Endometrium (tissue), 2 donors: ENCODE results near the gene ALDH7A1.
"Not testable (repeated sequence)": the region's sequence is repeated elsewhere in the genome, so short reads cannot be mapped to it uniquely, and the experiment has no call there.

Experiments used
- FAIRE-seq: peaks from 2 replicates; lab custom pipeline; 2012; peaks lifted over from hg19 to GRCh38; lab: Jason Lieb, UNC
- donor health status: control.
- donor health status: control.

Gene ALDH7A1

DNA sequence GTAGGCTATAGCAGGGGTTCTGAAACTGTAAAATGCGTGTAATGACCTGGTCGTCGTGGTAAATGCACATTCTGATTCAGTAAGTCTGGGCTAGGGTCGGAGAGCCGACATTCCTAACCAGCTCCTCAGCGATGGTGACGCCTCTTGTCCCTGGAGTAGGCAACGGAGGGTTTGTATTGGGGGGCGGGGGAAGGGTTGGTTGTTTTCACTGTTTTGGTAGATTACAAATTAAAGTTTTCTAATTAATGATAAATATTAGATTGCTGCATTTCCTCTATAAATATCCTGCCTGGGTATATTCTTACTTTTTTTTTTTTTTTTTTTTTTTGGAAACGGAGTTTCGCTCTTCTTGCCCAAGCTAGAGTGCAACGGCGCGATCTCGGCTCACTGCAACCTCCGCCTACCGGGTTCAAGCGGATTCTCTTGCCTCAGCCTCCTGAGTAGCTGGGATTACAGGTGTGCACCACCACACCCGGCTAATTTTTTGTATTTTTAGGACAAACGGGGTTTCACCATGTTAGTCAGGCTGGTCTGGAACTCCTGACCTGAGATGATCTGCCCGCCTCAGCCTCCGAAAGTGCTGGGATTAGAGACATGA lies 566 bp upstream of the ALDH7A1 start:
- no peak for FAIRE-seq

GRCh38 chr5:126591549-126591948 lies 3.5 kb downstream of the ALDH7A1 start:
- FAIRE-seq, result no peak

DNA sequence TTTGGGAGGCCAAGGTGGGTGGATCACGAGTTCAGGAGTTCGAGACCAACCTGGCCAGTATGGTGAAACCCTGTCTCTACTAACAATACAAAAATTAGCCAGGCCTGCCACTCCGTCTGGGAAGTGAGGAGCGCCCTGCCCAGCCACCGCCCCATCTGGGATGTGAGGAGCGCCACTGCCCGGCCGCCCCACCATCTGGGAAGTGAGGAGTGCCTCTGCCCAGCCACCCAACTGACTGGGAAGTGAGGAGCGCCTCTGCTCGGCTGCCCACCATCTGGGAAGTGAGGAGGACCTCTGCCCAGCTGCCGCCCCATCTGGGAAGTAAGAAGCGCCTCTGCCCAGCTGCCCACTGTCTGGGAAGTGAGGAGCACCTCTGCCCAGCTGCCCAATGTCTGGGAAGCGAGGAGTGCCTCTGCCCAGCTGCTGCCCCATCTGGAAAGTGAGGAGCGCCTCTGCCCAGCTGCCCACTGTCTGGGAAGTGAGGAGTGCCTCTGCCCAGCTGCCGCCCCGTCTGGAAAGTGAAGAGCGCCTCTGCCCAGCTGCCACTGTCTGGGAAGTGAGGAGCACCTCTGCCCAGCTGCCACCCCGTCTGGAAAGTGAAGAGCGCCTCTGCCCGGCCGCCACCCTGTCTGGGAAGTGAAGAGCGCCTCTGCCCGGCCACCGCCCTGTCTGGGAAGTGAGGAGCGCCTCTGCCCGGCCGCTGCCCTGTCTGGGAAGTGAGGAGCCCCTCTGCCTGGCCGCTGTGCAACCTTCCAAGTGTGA lies 5.3 kb downstream of the ALDH7A1 start:
- no peak for FAIRE-seq

GRCh38 chr5:126587551-126588390 lies 7.2 kb downstream of the ALDH7A1 start:
- FAIRE-seq, result no peak

DNA sequence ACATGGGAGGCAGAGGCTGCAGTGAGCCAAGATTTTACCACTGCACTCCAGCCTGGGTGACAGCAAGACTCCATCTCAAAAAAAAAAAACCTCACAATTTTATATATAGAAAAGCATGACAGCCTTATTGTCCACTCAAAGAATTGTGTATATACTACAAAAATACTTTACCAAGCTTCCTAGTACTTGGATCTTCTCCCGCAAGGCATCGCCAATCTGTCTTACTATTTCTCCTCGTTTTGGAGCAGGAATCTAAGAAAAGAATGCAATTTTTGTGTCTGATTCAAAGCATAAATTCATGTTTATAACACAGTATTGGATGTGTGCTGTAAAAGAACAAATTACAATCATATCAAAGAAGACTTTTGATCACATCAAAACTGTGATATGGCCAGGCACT lies 11.3 kb downstream of the ALDH7A1 start:
- no peak for FAIRE-seq

- FAIRE-seq, result no peak
Observed at GRCh38 chr5:126579716-126580115, 15.3 kb downstream of the ALDH7A1 start.

DNA sequence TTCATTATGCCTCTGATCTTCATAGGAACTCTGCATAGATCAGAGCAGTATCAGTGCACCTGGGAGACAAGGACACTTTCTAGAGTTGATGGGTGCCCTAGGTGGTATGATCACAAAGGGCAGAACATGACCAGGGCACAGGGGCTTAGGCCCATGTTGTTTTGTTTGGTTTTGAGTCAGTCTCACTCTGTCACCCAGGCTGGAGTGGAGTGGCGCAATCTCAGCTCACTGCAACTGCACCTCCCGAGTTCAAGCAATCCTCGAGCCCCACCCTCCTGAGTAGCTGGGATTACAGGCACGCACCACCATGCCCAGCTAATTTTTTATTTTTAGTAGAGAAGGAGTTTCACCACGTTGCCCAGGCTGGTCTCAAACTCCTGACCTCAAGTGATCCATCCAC lies 17.6 kb downstream of the ALDH7A1 start:
- no peak for FAIRE-seq

- no peak for FAIRE-seq
Observed at GRCh38 chr5:126576974-126577373, 18.0 kb downstream of the ALDH7A1 start.

DNA sequence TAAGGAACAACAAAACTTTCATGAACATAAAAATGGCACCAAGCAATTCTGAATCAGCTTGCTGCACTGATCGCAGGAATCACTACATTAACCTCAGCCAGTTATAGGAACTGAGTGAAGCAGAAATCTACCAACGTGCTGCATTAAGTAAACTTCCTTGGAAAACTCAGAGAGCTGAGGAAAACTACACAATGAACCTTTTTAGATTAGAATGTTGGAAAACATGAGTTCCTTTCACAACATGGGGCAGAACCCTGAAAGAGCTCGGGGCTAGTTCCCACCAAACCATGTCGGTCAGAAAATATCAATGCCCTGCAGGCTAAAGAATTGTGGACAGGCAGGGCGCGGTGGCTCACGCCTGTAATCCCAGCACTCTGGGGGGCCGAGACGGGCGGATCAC lies 19.4 kb downstream of the ALDH7A1 start:
- no peak for FAIRE-seq

GRCh38 chr5:126568206-126568755 lies 26.7 kb downstream of the ALDH7A1 start:
- no peak for FAIRE-seq

GRCh38 chr5:126562823-126563222 lies 32.2 kb downstream of the ALDH7A1 start:
- no peak for FAIRE-seq

- no peak for FAIRE-seq
Observed at GRCh38 chr5:126561908-126562307, 33.1 kb downstream of the ALDH7A1 start.

DNA sequence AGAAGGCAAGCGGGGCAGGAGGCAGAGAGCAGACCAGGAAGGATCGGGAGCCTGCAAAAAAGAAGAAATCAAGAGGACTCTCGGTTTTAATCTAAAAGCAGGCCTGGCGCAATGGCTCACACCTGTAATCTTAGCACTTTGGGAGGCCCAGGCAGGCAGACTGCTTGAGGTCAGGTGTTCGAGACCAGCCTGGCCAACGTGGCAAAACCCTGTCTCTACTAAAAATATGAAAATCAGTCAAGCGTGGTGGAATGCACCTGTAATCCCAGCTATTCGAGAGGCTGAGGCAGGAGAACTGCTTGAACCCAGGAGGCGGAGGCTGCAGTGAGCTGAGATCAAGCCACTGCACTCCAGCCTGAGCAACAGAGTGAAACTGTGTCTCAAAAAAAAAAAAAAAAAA lies 39.9 kb downstream of the ALDH7A1 start:
- FAIRE-seq, result not testable (repeated sequence)

DNA sequence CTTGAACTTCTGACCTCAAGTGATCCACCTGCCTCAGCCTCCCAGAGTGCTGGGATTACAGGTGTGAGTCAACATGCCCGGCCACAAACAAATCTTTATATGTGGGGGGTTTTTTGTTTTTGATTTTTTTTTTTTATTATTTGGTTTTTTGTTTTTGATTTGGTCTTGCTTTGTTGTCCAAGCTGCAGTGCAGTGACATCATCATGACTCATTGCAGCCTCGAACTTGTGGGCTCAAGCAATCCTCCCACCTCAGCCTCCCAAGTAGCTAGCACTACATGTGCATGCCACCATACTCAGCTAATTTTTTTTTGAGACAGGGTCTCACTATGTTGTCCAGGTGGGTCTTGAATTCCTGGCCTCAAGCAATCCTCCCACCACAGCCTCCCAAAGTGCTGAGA lies 42.4 kb downstream of the ALDH7A1 start:
- no peak for FAIRE-seq

GRCh38 chr5:126544087-126544740 lies 50.8 kb downstream of the ALDH7A1 start:
- FAIRE-seq, result no peak

DNA sequence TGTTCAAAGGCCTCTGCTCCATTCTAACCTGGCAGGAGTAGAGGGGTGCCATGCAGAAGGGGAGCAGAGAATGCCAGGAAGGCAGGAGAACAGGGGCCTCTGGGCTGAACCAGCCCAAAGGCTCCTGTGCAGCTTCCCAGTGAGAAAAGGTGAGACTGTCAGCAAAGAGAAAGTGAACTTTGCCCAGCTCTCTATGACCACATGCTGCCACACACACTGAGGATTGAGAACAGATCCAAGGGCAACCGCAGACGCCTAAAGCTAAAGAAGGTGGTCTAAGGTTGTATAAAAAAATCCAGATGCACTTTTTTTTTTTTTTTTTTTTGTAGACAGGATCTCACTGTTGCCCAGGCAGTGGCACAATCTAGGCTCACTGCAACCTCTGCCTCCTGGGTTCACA lies 51.4 kb downstream of the ALDH7A1 start:
- FAIRE-seq, result no peak

DNA sequence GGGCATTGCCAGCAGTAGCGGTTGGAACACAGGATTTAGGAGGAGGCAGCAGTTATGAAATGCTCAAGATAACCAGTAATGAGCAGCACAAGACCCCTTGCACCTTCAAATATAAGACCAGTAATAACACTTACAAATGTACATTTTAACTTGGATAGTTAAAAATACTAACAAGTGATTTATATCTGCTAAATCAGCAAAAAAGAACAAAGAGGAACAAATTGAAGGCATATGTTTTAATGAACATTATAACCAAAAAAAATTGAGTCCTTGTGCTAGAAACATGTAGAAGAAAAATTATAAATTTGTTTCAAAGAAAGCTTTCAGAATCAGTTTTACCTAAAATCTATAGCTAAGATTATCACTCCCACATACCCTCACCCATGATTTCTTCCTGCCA lies 52.0 kb downstream of the ALDH7A1 start:
- FAIRE-seq, result no peak

- no peak for FAIRE-seq
Observed at GRCh38 chr5:126542441-126542840, 52.6 kb downstream of the ALDH7A1 start.

DNA sequence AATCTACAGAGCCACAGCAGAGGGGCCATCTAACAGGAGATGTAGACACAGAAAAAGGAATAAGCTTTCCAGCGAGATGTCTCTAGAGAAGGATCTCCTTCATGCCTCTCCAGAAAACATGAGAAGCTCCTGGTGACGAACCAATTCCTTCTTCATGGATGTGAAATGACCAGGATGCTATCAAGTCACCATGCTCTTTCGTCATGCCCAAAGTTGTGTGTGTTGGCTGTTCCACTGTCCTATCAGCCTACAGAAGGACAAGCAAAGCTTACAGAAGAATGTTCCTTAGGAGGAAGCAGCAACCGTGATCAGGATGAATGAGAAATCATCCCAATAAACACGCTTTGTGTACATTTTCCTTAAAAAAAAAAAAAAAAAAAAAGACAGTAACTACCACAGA lies 54.4 kb downstream of the ALDH7A1 start:
- no peak for FAIRE-seq

DNA sequence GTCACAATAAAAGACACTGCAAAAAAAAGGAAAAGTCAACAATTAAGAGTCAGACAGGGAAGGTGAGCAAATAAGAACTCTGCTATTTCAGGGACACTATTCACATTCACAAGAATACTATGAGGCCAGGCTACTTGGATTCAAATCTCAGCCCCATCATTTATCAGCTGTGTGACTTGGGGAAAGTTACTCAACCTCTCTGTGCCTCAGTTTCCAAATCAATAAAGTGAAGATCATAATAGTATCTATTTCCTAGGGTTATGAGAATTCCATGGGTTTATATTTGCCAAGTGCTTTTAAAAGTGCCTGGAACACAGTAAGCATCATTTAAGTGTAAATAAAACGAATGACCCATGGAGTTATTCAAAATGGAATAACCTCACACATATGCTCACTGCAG lies 56.4 kb downstream of the ALDH7A1 start:
- FAIRE-seq, result no peak

- FAIRE-seq, result no peak
Observed at GRCh38 chr5:126536874-126537273, 58.1 kb downstream of the ALDH7A1 start.

DNA sequence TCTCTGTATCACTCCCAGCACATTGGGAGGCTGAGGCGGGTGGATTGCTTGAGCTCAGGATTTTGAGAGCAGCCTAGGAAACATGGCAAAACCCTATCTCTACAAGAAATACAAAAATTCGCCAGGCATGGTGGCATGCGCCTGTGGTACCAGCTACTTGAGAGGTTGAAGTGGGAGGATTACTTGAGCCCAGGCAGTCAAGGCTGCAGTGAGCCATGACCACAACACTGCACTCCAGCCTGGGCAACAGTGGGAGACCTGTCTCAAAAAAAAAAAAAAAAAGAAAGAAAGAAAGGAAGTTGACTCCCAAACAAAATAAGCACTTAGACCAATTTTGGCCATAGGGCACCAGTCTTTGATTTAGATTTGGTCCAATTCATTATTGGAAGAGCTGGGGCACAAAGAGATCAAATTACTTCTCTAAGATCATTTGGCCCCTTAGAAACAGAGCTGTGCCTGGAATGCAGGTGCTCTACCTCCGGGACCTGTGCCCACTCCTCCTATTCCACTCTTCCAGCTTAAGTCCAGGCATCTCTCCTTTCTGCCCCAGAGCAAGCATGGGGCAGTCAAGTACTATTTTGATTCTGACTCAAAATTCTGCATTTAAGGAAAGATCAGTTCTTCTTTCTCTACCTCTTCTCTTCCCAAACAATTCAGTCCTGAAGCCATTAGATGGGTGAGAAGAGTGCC lies 59.0 kb downstream of the ALDH7A1 start:
- FAIRE-seq, result no peak
